Osteocyte (in vitro differentiated cells): ENCODE results near the gene CLPSL1. TPM values are rescaled to one million over a fixed set of nuclear protein-coding genes. Genes with fewer than 3 reads are reported as not detected.
A peak's percentile ranks its signal among the peaks of the same experiment; 100 is the strongest.

Experiments used
- DNase-seq: peaks from one replicate; pipeline ENCODE4 v3.0.0; 2021; ENCODE audit warnings: mixed read lengths; ENCODE audit not compliant: unreplicated experiment; ENCODE audit errors: extremely low spot score
- H3K27ac Mint-ChIP-seq: one replicate; pipeline ENCODE4 v1.8.0; 2021; ENCODE audit warnings: mild to moderate bottlenecking, mixed read lengths; ENCODE audit not compliant: unreplicated experiment
- H3K27me3 Mint-ChIP-seq: one replicate; pipeline ENCODE4 v1.8.0; 2021; ENCODE audit warnings: mixed read lengths; ENCODE audit not compliant: unreplicated experiment
- H3K36me3 Mint-ChIP-seq: one replicate; pipeline ENCODE4 v1.8.0; 2021; ENCODE audit warnings: mixed read lengths; ENCODE audit not compliant: unreplicated experiment
- H3K4me1 Mint-ChIP-seq: one replicate; pipeline ENCODE4 v1.8.0; 2021; ENCODE audit warnings: mixed read lengths; ENCODE audit not compliant: unreplicated experiment
- H3K4me3 Mint-ChIP-seq: one replicate; pipeline ENCODE4 v1.8.0; 2021; ENCODE audit warnings: mild to moderate bottlenecking, moderate library complexity, mixed read lengths; ENCODE audit not compliant: unreplicated experiment
- H3K9me3 Mint-ChIP-seq: one replicate; pipeline ENCODE4 v1.8.0; 2021; ENCODE audit warnings: mixed read lengths; ENCODE audit not compliant: unreplicated experiment
- CTCF ChIP-seq: fragments of 200-600 bp; sonication (generic); IDR thresholded peaks from 2 replicates; pipeline ENCODE4 v1.5.0; 2021; ENCODE audit warnings: antibody characterized with exemption, mild to moderate bottlenecking, moderate library complexity
- total RNA-seq: library from RNA; stranded (reverse); gene quantifications from 2 replicates; pipeline ENCODE4 v1.2.1, GENCODE V29; 2021

Gene CLPSL1
- total RNA-seq, 1 donor from 2014 or later, result not detected

DNA sequence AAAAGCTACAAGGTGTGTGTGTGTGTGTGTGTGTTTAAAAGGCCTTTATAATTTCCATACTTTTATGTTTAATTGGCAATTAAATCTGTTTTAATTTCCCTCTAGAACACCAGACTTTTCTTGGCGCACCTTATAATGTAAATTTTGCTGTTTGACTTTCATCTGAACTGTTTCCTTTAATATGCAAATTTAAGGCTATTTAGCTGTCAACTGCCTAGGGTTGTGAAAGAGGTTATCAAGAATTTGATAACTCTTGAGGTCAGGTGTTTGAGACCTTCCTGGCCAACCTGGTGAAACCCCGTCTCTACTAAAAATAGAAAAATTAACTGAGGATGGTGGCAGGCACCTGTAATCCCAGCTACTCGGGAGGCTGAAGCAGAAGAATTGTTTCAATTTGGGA lies 20.3 kb downstream of the CLPSL1 start:
- H3K27me3 Mint-ChIP-seq, result peaks cover 17% of the 10 kb centered on the region
- H3K4me1 Mint-ChIP-seq, result peaks cover 2% of the 10 kb centered on the region
- no peaks in the 10 kb centered on the region for H3K9me3 Mint-ChIP-seq
- no peak for DNase-seq
- H3K36me3 Mint-ChIP-seq, result no peaks in the 10 kb centered on the region
- no peak for TF ChIP-seq CTCF
- H3K4me3 Mint-ChIP-seq, result no peak overlapping the region
- no peak overlapping the region for H3K27ac Mint-ChIP-seq

DNA sequence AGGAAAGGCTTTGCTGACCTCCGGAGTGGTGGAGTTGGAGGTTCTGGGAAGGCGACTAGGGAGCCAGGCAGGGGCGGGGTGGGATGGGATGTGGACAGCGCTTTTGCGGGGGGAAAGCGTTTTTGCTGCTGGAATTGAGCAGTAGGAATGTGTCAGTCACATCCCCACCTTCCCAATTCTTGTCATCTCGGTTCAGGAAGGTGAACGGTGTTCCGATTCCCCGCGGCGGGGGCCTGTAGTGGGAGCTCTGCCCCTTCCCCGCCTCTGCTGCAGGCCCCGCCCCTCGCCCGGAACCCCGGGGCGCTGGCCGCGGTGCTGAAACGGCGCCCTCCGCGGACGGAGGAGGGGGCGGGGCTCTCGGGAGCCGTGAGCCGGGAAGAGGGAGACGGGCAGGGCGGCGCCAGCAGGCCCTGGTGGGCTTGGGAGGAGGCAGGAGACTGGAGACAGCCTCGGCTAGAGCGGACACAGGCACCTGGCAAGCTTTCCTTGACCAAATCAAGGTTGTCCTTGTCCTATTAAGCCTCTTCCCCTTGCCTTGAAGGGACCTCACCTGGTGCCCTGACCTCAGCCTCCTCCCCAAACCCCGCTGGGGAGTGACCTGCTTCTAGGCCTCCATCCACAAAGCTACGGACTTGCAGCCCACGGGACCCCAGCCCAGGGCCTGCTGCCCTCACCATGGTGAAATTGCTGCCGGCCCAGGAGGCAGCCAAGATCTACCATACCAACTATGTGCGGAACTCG lies 24.3 kb downstream of the CLPSL1 start, which contains the start of gene LHFPL5:
Gene LHFPL5 (plus strand): TSS at position 357 of the 741 bp plus-strand sequence. CDS start 319 bp downstream, at position 676.
- DNase-seq, result no peak
- TF ChIP-seq CTCF, result no peak
- Mint-ChIP-seq H3K4me3 (peak within 1 kb of the TSS; percentile 60), H3K9me3 (no peaks in the 10 kb centered on the region), H3K36me3 (no peaks in the 10 kb centered on the region), H3K4me1 (peaks cover 2% of the 10 kb centered on the region), H3K27ac (no peak within 1 kb of the TSS), H3K27me3 (peaks cover 4% of the 10 kb centered on the region)

- peaks cover 4% of the 10 kb centered on the region for H3K4me1 Mint-ChIP-seq
- no peak for TF ChIP-seq CTCF
- no peaks in the 10 kb centered on the region for H3K36me3 Mint-ChIP-seq
- H3K4me3 Mint-ChIP-seq, result no peak overlapping the region
- no peaks in the 10 kb centered on the region for H3K9me3 Mint-ChIP-seq
- H3K27ac Mint-ChIP-seq, result no peak overlapping the region
- H3K27me3 Mint-ChIP-seq, result no peaks in the 10 kb centered on the region
- DNase-seq, result no peak
Observed at GRCh38 chr6:35808688-35809087, 27.9 kb downstream of the CLPSL1 start.

- no peak overlapping the region for H3K4me3 Mint-ChIP-seq
- H3K36me3 Mint-ChIP-seq, result no peaks in the 10 kb centered on the region
- no peak for TF ChIP-seq CTCF
- no peaks in the 10 kb centered on the region for H3K27me3 Mint-ChIP-seq
- DNase-seq, result no peak
- H3K27ac Mint-ChIP-seq, result no peak overlapping the region
- H3K9me3 Mint-ChIP-seq, result no peaks in the 10 kb centered on the region
- peaks cover 2% of the 10 kb centered on the region for H3K4me1 Mint-ChIP-seq
Observed at GRCh38 chr6:35809809-35810208, 29.0 kb downstream of the CLPSL1 start.

GRCh38 chr6:35810971-35811698 lies 30.3 kb downstream of the CLPSL1 start:
- no peaks in the 10 kb centered on the region for H3K9me3 Mint-ChIP-seq
- no peak for DNase-seq
- no peak overlapping the region for H3K4me3 Mint-ChIP-seq
- no peaks in the 10 kb centered on the region for H3K36me3 Mint-ChIP-seq
- H3K4me1 Mint-ChIP-seq, result peaks cover 2% of the 10 kb centered on the region
- no peak for TF ChIP-seq CTCF
- H3K27ac Mint-ChIP-seq, result peak overlapping the region; percentile 23
- H3K27me3 Mint-ChIP-seq, result no peaks in the 10 kb centered on the region
